ENCODE measurements around the gene SNX7. TPM values are rescaled to one million over a fixed set of nuclear protein-coding genes. Genes with fewer than 3 reads are reported as not detected.

The SNX7 gene
- total and polyA plus RNA-seq, 9 of the 15 experiments (the other 6 are each of a cell fraction or from before 2014, with no cell fraction given): 0.09 TPM; not detected in 8

DNA sequence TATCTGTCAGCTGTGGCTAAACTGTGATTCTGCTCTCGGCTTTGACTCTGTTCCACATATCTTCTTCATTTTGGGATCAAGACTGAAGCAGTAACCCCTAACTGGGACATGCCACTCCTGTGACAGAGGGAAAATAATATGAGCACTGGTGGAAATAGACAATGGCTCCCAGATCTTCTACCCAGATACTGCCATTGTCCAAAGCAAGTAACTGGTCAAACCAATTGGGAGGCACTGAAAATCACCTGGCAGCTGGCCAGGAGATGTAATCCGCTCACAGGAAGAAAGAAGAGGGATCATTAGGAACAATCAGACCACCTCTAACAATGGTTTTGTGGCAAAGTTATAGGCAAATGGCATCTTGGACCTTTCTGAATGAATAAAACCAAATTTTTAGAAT is 10.7 kb downstream of the SNX7 start:
- no TSS peak for BruUV-seq (replicated peaks)

More for the DNA sequence above, 10.7 kb downstream of the SNX7 start:
- Histone ChIP-seq H4K20me1 (replicated peaks; ENCODE audit: control insufficient read depth, insufficient read depth, low read length) (no peaks in the 10 kb centered on the region), H3K79me2 (ENCODE audit: control insufficient read depth, insufficient read depth, low read length) (no peaks in the 10 kb centered on the region), H3K9me3 (replicated peaks; ENCODE audit: control insufficient read depth, insufficient read depth, low read depth, low read length) (no peaks in the 10 kb centered on the region; the same call in 1 of the 2 replicates), H3K36me3 (ENCODE audit: control insufficient read depth, insufficient read depth, low read length) (no peaks in the 10 kb centered on the region), H3K9ac (ENCODE audit: insufficient read depth in 1 of 2, low read depth in 2 of 2, low read length in 2 of 2) (no peak overlapping the region), H3K4me1 (replicated peaks in 1 of 2; ENCODE audit: control insufficient read depth in 2 of 2, insufficient read depth in 2 of 2, low read length in 2 of 2) (no peaks in the 10 kb centered on the region), H2AFZ (ENCODE audit: low read depth, low read length) (no peak overlapping the region), H3K9me1 (ENCODE audit: control insufficient read depth, insufficient read depth, low read length) (no peaks in the 10 kb centered on the region), H3K27ac (ENCODE audit: extremely low read depth, low read depth, low read length) (no peak overlapping the region), H3K4me2 (ENCODE audit: insufficient read depth, low read length) (no peak overlapping the region), H3K27me3 (ENCODE audit: control insufficient read depth in 2 of 2, insufficient read depth in 2 of 2, low read length in 2 of 2) (no peaks in the 10 kb centered on the region), H3K4me3 (no peak overlapping the region)
- FAIRE-seq (no peak), DNase-seq (ENCODE audit: extremely low read depth in 1 of 4, low spot score in 3 of 4) (no peak), ATAC-seq (no peak)
- TF ChIP-seq NFIC (IDR thresholded peaks at IDR 0.05) (peak; percentile 34; the same call in 1 of the 2 replicates), ZNF780A (CRISPR knock-in tag; IDR thresholded peaks at IDR 0.05) (no peak), ADNP (tag; IDR thresholded peaks at IDR 0.05) (no peak), ZNF436 (CRISPR knock-in tag; IDR thresholded peaks at IDR 0.05) (no peak), PRMT5 (CRISPR knock-in tag; IDR thresholded peaks at IDR 0.05) (no peak)
- TF ChIP-seq, protein P1, sequence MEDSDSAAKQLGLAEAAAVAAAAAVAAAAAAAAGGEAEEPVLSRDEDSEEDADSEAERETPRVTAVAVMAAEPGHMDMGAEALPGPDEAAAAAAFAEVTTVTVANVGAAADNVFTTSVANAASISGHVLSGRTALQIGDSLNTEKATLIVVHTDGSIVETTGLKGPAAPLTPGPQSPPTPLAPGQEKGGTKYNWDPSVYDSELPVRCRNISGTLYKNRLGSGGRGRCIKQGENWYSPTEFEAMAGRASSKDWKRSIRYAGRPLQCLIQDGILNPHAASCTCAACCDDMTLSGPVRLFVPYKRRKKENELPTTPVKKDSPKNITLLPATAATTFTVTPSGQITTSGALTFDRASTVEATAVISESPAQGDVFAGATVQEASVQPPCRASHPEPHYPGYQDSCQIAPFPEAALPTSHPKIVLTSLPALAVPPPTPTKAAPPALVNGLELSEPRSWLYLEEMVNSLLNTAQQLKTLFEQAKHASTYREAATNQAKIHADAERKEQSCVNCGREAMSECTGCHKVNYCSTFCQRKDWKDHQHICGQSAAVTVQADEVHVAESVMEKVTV (CRISPR knock-in tag; IDR thresholded peaks at IDR 0.05): no peak
- TF ChIP-seq, protein P2, sequence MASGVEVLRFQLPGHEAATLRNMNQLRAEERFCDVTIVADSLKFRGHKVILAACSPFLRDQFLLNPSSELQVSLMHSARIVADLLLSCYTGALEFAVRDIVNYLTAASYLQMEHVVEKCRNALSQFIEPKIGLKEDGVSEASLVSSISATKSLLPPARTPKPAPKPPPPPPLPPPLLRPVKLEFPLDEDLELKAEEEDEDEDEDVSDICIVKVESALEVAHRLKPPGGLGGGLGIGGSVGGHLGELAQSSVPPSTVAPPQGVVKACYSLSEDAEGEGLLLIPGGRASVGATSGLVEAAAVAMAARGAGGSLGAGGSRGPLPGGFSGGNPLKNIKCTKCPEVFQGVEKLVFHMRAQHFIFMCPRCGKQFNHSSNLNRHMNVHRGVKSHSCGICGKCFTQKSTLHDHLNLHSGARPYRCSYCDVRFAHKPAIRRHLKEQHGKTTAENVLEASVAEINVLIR (CRISPR knock-in tag; IDR thresholded peaks at IDR 0.05): no peak
- intact Hi-C loops (cut with micrococcal nuclease): no loop called here
- 0% methylated on average over 2 of the region's 2 CpGs for WGBS (ENCODE audit: insufficient coverage, low coverage, missing lambda C conversion rate)
- POLR2A ChIA-PET: no interaction called here
- in situ Hi-C loops (cut with MboI): no loop called here
- CTCF ChIA-PET (ENCODE audit: low intra/inter-chr PET ratio): no interaction called here
